Activated CD8-positive, alpha-beta T cell treated with anti-CD3 and anti-CD28 coated beads for 36 hours (primary cell): ENCODE data around the gene PPP1R1A. TPM values are rescaled to one million over a fixed set of nuclear protein-coding genes. Genes with fewer than 3 reads are reported as not detected.

Source experiments
- ATAC-seq: fragments of 200-7000 bp; cut with Tn5 transposase; one replicate; pipeline ENCODE4 v1.10.0; 2021; ENCODE audit warnings: mild to moderate bottlenecking, moderate library complexity
- CTCF ChIA-PET: fragments of 350-600 bp; sonication (Branson Sonifier 250); formaldehyde crosslinking; loops from one replicate; lab custom pipeline; 2021; ENCODE audit warnings: antibody characterized with exemption; lab: Charles Lee
- POLR2A ChIA-PET: fragments of 350-600 bp; sonication (Branson Sonifier 250); formaldehyde crosslinking; loops from one replicate; lab custom pipeline; 2021; ENCODE audit warnings: antibody characterized with exemption; lab: Charles Lee
- DNase-seq: peaks from one replicate; pipeline ENCODE4 v3.0.0-alpha.2; 2020
- H3K27ac Mint-ChIP-seq: one replicate; pipeline ENCODE4 v1.8.0; 2021; ENCODE audit warnings: mild to moderate bottlenecking, mixed read lengths
- H3K27me3 Mint-ChIP-seq: one replicate; pipeline ENCODE4 v1.8.0; 2021; ENCODE audit warnings: mixed read lengths
- H3K36me3 Mint-ChIP-seq: one replicate; pipeline ENCODE4 v1.8.0; 2021; ENCODE audit warnings: low read depth, mixed read lengths
- H3K4me1 Mint-ChIP-seq: one replicate; pipeline ENCODE4 v1.8.0; 2021; ENCODE audit warnings: low read depth, mixed read lengths
- H3K4me3 Mint-ChIP-seq: one replicate; pipeline ENCODE4 v1.8.0; 2021; ENCODE audit warnings: mild to moderate bottlenecking, moderate library complexity, mixed read lengths
- H3K9me3 Mint-ChIP-seq: one replicate; pipeline ENCODE4 v1.8.0; 2021; ENCODE audit warnings: mixed read lengths
- intact Hi-C: fragments of 100-400 bp; cut with micrococcal nuclease; formaldehyde crosslinking; loops from one replicate; pipeline ENCODE4 v1.10.0; 2022
- total RNA-seq, 2 experiments: library from RNA; stranded (reverse); gene quantifications; one replicate each; pipeline ENCODE4 v1.2.3, GENCODE V29; 2021
- TF ChIP-seq, protein P1 (sequence below): fragments of 200-600 bp; IDR thresholded peaks from one replicate; pipeline ENCODE4 v1.8.0; 2022; ENCODE audit warnings: antibody characterized with exemption, mild to moderate bottlenecking

The PPP1R1A gene
- total RNA-seq, 2 experiments from 2014 or later = not detected

DNA sequence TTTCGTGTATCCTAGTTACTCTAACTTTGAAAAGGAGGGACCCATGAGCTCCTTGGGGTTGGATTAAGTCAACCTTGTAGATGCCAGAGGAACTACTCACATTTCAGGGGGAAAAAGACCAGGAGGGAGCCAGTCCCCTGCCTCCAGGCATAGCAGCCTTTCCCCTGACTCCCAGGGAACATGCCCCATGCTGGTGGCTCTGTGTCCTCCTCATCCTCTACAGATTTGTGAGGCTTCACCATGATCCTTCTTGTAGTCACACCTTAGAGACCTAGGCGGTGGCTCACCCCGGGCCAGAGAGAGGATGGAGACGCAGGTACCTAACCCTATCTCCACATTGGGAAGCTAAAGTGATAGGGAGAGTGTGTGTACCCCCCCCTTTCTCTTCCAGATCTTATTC is 16.0 kb upstream of the PPP1R1A start:
- POLR2A ChIA-PET = no interaction called here
- no peaks in the 10 kb centered on the region for H3K9me3 Mint-ChIP-seq
- intact Hi-C loops = no loop called here

GRCh38 chr12:54603872-54604271 is 15.4 kb upstream of the PPP1R1A start:
- H3K27ac Mint-ChIP-seq = no peak overlapping the region
- H3K4me3 Mint-ChIP-seq = no peak overlapping the region
- no peak for DNase-seq
- peaks cover 5% of the 10 kb centered on the region for H3K4me1 Mint-ChIP-seq
- no peak for ATAC-seq
- peaks cover 2% of the 10 kb centered on the region for H3K27me3 Mint-ChIP-seq
- intact Hi-C loops = no loop called here
- H3K9me3 Mint-ChIP-seq = no peaks in the 10 kb centered on the region
- TF ChIP-seq, protein P1, sequence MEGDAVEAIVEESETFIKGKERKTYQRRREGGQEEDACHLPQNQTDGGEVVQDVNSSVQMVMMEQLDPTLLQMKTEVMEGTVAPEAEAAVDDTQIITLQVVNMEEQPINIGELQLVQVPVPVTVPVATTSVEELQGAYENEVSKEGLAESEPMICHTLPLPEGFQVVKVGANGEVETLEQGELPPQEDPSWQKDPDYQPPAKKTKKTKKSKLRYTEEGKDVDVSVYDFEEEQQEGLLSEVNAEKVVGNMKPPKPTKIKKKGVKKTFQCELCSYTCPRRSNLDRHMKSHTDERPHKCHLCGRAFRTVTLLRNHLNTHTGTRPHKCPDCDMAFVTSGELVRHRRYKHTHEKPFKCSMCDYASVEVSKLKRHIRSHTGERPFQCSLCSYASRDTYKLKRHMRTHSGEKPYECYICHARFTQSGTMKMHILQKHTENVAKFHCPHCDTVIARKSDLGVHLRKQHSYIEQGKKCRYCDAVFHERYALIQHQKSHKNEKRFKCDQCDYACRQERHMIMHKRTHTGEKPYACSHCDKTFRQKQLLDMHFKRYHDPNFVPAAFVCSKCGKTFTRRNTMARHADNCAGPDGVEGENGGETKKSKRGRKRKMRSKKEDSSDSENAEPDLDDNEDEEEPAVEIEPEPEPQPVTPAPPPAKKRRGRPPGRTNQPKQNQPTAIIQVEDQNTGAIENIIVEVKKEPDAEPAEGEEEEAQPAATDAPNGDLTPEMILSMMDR = no peak
- ChIA-PET POLR2A (no interaction called here), CTCF (interaction anchor here (1.3 to 4.1 kb wide), 6 partner anchors 8 to 468 kb away, joined by 3 to 12 read pairs (median 5); no protein-coding TSS in a partner anchor)
- H3K36me3 Mint-ChIP-seq = no peaks in the 10 kb centered on the region

More for the DNA sequence above, 16.0 kb upstream of the PPP1R1A start:
- Mint-ChIP-seq H3K4me3 (no peak overlapping the region), H3K36me3 (no peaks in the 10 kb centered on the region), H3K27me3 (no peaks in the 10 kb centered on the region), H3K27ac (no peak overlapping the region), H3K4me1 (peaks cover 5% of the 10 kb centered on the region)
- DNase-seq (no peak), ATAC-seq (no peak)
- TF ChIP-seq, protein P1 = no peak
- CTCF ChIA-PET = interaction anchor here (0.7 to 4.1 kb wide), 10 partner anchors 8 to 467 kb away, joined by 3 to 16 read pairs (median 4); no protein-coding TSS in a partner anchor

- ATAC-seq (peak; percentile 95), DNase-seq (peak; percentile 85)
- Mint-ChIP-seq H3K9me3 (no peaks in the 10 kb centered on the region), H3K27me3 (peaks cover 2% of the 10 kb centered on the region), H3K36me3 (no peaks in the 10 kb centered on the region), H3K4me3 (no peak overlapping the region), H3K4me1 (peaks cover 5% of the 10 kb centered on the region), H3K27ac (no peak overlapping the region)
- TF ChIP-seq, protein P1 = peak; percentile 80
- ChIA-PET CTCF (interaction anchor here (1.3 to 8.1 kb wide), 8 partner anchors 11 to 469 kb away, joined by 3 to 120 read pairs (median 6); no protein-coding TSS in a partner anchor), POLR2A (no interaction called here)
- intact Hi-C loops = no loop called here
These were observed 14.8 kb upstream of the PPP1R1A start for GRCh38 chr12:54603173-54603814.

- TF ChIP-seq, protein P1 = no peak
- POLR2A ChIA-PET = interaction anchor here (1.1 kb wide), 1 partner anchor 16 kb away, joined by 3 read pairs; no protein-coding TSS in a partner anchor
- Mint-ChIP-seq H3K4me3 (no peak overlapping the region), H3K36me3 (no peaks in the 10 kb centered on the region), H3K9me3 (no peaks in the 10 kb centered on the region), H3K4me1 (peaks cover 5% of the 10 kb centered on the region), H3K27ac (no peak overlapping the region), H3K27me3 (peaks cover 2% of the 10 kb centered on the region)
- intact Hi-C loops = no loop called here
- DNase-seq (no peak), ATAC-seq (no peak)
- CTCF ChIA-PET = interaction anchor here (1.0 to 8.1 kb wide), 7 partner anchors 25 to 470 kb away, joined by 3 to 120 read pairs (median 4); no protein-coding TSS in a partner anchor
These were observed 14.2 kb upstream of the PPP1R1A start for GRCh38 chr12:54602661-54603060.

DNA sequence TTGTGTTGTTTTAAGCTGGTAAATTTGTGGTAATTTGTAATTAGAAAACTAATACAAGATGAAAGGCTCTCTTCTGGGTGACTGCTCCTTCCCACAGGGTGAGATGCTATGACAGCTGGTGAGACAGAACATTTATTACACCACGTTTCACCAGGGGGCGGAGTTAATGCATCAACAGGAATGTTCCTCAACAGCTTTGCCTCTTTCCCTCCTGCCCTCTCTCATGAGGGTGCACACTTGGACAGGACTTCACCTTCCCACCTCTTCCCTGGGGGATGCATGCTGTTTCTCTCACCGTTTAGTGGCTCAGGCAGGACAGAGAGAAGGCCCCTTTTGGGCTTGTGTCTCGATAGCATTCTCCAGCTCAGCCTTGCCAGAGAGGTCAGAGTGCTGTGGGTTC is 13.4 kb upstream of the PPP1R1A start:
- DNase-seq = no peak
- POLR2A ChIA-PET = interaction anchor here (0.7 to 1.1 kb wide), 2 partner anchors 15 to 48 kb away, joined by 3 read pairs; no protein-coding TSS in a partner anchor
- H3K27ac Mint-ChIP-seq = no peak overlapping the region
- no peak for ATAC-seq
- H3K36me3 Mint-ChIP-seq = no peaks in the 10 kb centered on the region
- no peak overlapping the region for H3K4me3 Mint-ChIP-seq
- TF ChIP-seq, protein P1 = no peak
- H3K9me3 Mint-ChIP-seq = no peaks in the 10 kb centered on the region
- intact Hi-C loops = no loop called here
- peaks cover 6% of the 10 kb centered on the region for H3K27me3 Mint-ChIP-seq
- peaks cover 5% of the 10 kb centered on the region for H3K4me1 Mint-ChIP-seq
- CTCF ChIA-PET = interaction anchor here (1.0 to 8.1 kb wide), 9 partner anchors 8 to 471 kb away, joined by 3 to 120 read pairs (median 4); no protein-coding TSS in a partner anchor
